K562 (cell line): ENCODE data around the gene CAPN12.

Experiments used
- ATF1 ChIP-seq, 2 experiments: fragments of 450-650 bp in 1 of 2; IDR thresholded peaks; 2 replicates each; pipeline ENCODE4 v1.6.1; 2016; ENCODE audit warnings: missing compliant biosample characterization in 1 of 2, missing genetic modification characterization in 1 of 2
- EGR1 ChIP-seq: fragments of 450-650 bp; conservative IDR thresholded peaks from 2 replicates; pipeline ENCODE4 v1.6.1; 2017; ENCODE audit warnings: mild to moderate bottlenecking
- EZH2 ChIP-seq: IDR thresholded peaks from 2 replicates; pipeline ENCODE4 v1.6.1; 2012; ENCODE audit warnings: low read depth, mild to moderate bottlenecking, inconsistent platforms, low read length, borderline replicate concordance
- HDAC6 ChIP-seq: IDR thresholded peaks from 2 replicates; pipeline ENCODE4 v1.6.1; 2012; ENCODE audit warnings: low read depth, mild to moderate bottlenecking, control low read depth, inconsistent platforms, low read length, moderate library complexity
- KDM5B ChIP-seq: fragments of 200-600 bp; sonication (generic); IDR thresholded peaks from 2 replicates; pipeline ENCODE4 v1.6.1; 2012; ENCODE audit warnings: low read depth, mild to moderate bottlenecking, moderate library complexity, low read length, control low read depth, inconsistent platforms; ENCODE audit not compliant: insufficient replicate concordance
- NFE2L1 ChIP-seq: fragments of 450-650 bp; IDR thresholded peaks from 2 replicates; pipeline ENCODE4 v1.6.1; 2016; ENCODE audit warnings: missing genetic modification characterization, low read depth, mild to moderate bottlenecking, missing compliant biosample characterization, moderate library complexity, borderline replicate concordance
- POLR2A ChIP-seq: fragments of 450-650 bp; conservative IDR thresholded peaks from 2 replicates; pipeline ENCODE4 v1.6.1; 2016
- RAD21 ChIP-seq, 2 experiments: fragments of 250-450 bp in 1 of 2; fragments of 450-650 bp in 1 of 2; sonication (Bioruptor Pico) in 1 of 2; formaldehyde crosslinking in 1 of 2; IDR thresholded peaks in 1 of 2; conservative IDR thresholded peaks in 1 of 2; 2 replicates each; pipeline versions ENCODE4 v1.4.0 to v1.8.0; 2020 to 2022; ENCODE audit warnings: mild to moderate bottlenecking in 2 of 2, moderate library complexity in 1 of 2
- ZNF133 ChIP-seq: fragments of 250-450 bp; sonication (Bioruptor Pico); IDR thresholded peaks from 2 replicates; pipeline ENCODE4 v1.4.0; 2020; ENCODE audit warnings: mild to moderate bottlenecking
- TF ChIP-seq, protein P1 (sequence below): IDR thresholded peaks from 3 replicates; pipeline ENCODE4 v1.6.1; 2011; ENCODE audit warnings: borderline replicate concordance, mild to moderate bottlenecking; ENCODE audit not compliant: insufficient read length, insufficient read depth
- TF ChIP-seq, protein P2 (sequence below): fragments of 250-450 bp; sonication (Bioruptor Pico); IDR thresholded peaks from 2 replicates; pipeline ENCODE4 v1.4.0; 2020; ENCODE audit warnings: mild to moderate bottlenecking, moderate library complexity
- TF ChIP-seq, protein P3 (sequence below): sonication (generic); formaldehyde crosslinking; IDR thresholded peaks from 2 replicates; pipeline ENCODE4 v1.4.0; 2020; ENCODE audit warnings: mild to moderate bottlenecking, missing genetic modification reagents

DNA sequence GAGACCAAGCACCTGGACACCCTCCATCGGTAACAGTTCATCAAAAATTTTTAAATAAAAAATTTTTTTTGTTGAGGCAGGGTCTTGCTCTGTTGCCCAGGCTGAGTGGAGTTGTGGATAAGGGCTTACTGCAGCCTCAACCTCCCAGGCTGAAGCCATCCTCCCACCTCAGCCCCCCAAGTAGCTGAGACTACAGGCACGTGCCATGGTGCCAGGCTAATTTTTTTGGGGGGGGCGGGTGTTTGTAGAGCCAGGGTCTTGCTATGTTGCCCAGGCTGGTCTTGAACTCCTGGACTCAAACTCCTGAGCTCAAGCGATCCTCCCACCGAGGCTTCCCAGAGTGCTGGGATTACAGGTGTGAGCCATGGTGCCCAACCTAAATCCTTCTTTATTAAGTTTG lies 49.4 kb upstream of the CAPN12 start:
- no peak for TF ChIP-seq NFE2L1
- no peak for TF ChIP-seq RAD21 (CRISPR knock-in tag; conservative IDR thresholded peaks at IDR 0.05 in 1 of 2, IDR thresholded peaks at IDR 0.05 in 1 of 2)
- TF ChIP-seq EZH2 = no peak
- TF ChIP-seq HDAC6 = no peak
- TF ChIP-seq, protein P1, sequence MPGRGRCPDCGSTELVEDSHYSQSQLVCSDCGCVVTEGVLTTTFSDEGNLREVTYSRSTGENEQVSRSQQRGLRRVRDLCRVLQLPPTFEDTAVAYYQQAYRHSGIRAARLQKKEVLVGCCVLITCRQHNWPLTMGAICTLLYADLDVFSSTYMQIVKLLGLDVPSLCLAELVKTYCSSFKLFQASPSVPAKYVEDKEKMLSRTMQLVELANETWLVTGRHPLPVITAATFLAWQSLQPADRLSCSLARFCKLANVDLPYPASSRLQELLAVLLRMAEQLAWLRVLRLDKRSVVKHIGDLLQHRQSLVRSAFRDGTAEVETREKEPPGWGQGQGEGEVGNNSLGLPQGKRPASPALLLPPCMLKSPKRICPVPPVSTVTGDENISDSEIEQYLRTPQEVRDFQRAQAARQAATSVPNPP = no peak
- TF ChIP-seq ATF1 (CRISPR knock-in tag; IDR thresholded peaks at IDR 0.05) = no peak
- no peak for TF ChIP-seq ATF1 (tag; IDR thresholded peaks at IDR 0.05)
- TF ChIP-seq, protein P2, sequence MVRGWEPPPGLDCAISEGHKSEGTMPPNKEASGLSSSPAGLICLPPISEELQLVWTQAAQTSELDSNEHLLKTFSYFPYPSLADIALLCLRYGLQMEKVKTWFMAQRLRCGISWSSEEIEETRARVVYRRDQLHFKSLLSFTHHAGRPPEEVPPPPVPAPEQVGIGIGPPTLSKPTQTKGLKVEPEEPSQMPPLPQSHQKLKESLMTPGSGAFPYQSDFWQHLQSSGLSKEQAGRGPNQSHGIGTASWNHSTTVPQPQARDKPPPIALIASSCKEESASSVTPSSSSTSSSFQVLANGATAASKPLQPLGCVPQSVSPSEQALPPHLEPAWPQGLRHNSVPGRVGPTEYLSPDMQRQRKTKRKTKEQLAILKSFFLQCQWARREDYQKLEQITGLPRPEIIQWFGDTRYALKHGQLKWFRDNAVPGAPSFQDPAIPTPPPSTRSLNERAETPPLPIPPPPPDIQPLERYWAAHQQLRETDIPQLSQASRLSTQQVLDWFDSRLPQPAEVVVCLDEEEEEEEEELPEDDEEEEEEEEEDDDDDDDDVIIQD (CRISPR knock-in tag) = no peak
- TF ChIP-seq, protein P3, sequence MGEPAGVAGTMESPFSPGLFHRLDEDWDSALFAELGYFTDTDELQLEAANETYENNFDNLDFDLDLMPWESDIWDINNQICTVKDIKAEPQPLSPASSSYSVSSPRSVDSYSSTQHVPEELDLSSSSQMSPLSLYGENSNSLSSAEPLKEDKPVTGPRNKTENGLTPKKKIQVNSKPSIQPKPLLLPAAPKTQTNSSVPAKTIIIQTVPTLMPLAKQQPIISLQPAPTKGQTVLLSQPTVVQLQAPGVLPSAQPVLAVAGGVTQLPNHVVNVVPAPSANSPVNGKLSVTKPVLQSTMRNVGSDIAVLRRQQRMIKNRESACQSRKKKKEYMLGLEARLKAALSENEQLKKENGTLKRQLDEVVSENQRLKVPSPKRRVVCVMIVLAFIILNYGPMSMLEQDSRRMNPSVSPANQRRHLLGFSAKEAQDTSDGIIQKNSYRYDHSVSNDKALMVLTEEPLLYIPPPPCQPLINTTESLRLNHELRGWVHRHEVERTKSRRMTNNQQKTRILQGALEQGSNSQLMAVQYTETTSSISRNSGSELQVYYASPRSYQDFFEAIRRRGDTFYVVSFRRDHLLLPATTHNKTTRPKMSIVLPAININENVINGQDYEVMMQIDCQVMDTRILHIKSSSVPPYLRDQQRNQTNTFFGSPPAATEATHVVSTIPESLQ (CRISPR knock-in tag) = no peak
- no peak for TF ChIP-seq KDM5B
- no peak for TF ChIP-seq POLR2A
- TF ChIP-seq EGR1 = no peak
- no peak for TF ChIP-seq ZNF133
